SU-DHL-6 (cell line): ENCODE data around the gene HLA-B.

Source experiments
- H2AFZ ChIP-seq: fragments of 200-600 bp; sonication (generic); 2 replicates; pipeline ENCODE4 v1.6.1; 2014; ENCODE audit warnings: low read depth, mild to moderate bottlenecking, moderate library complexity, mixed read lengths, antibody characterized with exemption, low read length; ENCODE audit not compliant: severe bottlenecking
- H3F3A ChIP-seq: fragments of 200-600 bp; shearing (Covaris generic); 2 replicates; pipeline ENCODE4 v1.6.0; 2016; ENCODE audit warnings: antibody characterized with exemption, mild to moderate bottlenecking; ENCODE audit not compliant: insufficient read depth
- H3K27ac ChIP-seq: fragments of 200-600 bp; sonication (generic); 2 replicates; pipeline ENCODE4 v1.5.1; 2016; ENCODE audit warnings: low read depth, mild to moderate bottlenecking, low read length, moderate library complexity, mixed read lengths
- H3K27me3 ChIP-seq: fragments of 200-600 bp; sonication (generic), shearing (Covaris generic); 2 replicates; pipeline ENCODE4 v1.6.0; 2014; ENCODE audit warnings: mild to moderate bottlenecking, low read length
- H3K36me3 ChIP-seq: fragments of 200-600 bp; sonication (generic); 2 replicates; pipeline ENCODE4 v1.6.1; 2014; ENCODE audit warnings: mild to moderate bottlenecking, low read length, mixed read lengths
- H3K4me2 ChIP-seq: fragments of 300-600, 200-600 bp; shearing (Covaris generic), sonication (generic); 2 replicates; pipeline ENCODE4 v1.6.0; 2014; ENCODE audit warnings: low read length, low read depth, mild to moderate bottlenecking; ENCODE audit not compliant: poor library complexity, severe bottlenecking
- H3K4me3 ChIP-seq: fragments of 200-600 bp; sonication (generic); 2 replicates; pipeline ENCODE4 v1.5.1; 2014; ENCODE audit warnings: antibody characterized with exemption, low read length, mild to moderate bottlenecking, mixed read lengths; ENCODE audit not compliant: insufficient read depth, poor library complexity, severe bottlenecking
- H3K79me2 ChIP-seq: fragments of 200-600 bp; sonication (generic); 2 replicates; pipeline ENCODE4 v1.6.1; 2014; ENCODE audit warnings: mild to moderate bottlenecking, low read length, moderate library complexity; ENCODE audit not compliant: insufficient read depth
- H3K9ac ChIP-seq: fragments of 200-600 bp; sonication (generic); 2 replicates; pipeline ENCODE4 v1.7.0; 2014; ENCODE audit warnings: mild to moderate bottlenecking, low read length
- H3K9me2 ChIP-seq: fragments of 200-600 bp; sonication (generic); replicated peaks from 2 replicates; pipeline ENCODE4 v1.6.1; 2014; ENCODE audit warnings: low read length; ENCODE audit not compliant: insufficient read depth
- H3K9me3 ChIP-seq: fragments of 200-600 bp; sonication (generic); 2 replicates; pipeline ENCODE4 v1.6.1; 2014; ENCODE audit warnings: low read length, mixed read lengths; ENCODE audit not compliant: insufficient read depth
- H4K20me1 ChIP-seq: fragments of 200-600 bp; sonication (generic); 2 replicates; pipeline ENCODE4 v1.6.1; 2014; ENCODE audit warnings: low read depth, mild to moderate bottlenecking, antibody characterized with exemption, low read length, moderate library complexity, mixed read lengths
- CTCF ChIP-seq: fragments of 200-600 bp; sonication (generic); IDR thresholded peaks from one replicate; pipeline ENCODE4 v1.5.1; 2017; ENCODE audit warnings: antibody characterized with exemption, mild to moderate bottlenecking, low read length, moderate library complexity; ENCODE audit not compliant: insufficient read depth, poor library complexity, severe bottlenecking
- EZH2phosphoT487 ChIP-seq: fragments of 200-600 bp; sonication (generic), shearing (Covaris generic); conservative IDR thresholded peaks from 2 replicates; pipeline ENCODE4 v1.6.1; 2018; ENCODE audit warnings: mild to moderate bottlenecking, antibody characterized with exemption, low read length, moderate library complexity, mixed read lengths

HLA-B gene

GRCh38 chr6:31352683-31353383, 4.1 kb downstream of the HLA-B start:
- Histone ChIP-seq H3K9ac (no peak overlapping the region), H4K20me1 (no peaks in the 10 kb centered on the region), H3K27me3 (no peaks in the 10 kb centered on the region), H3K79me2 (no peaks in the 10 kb centered on the region), H3K9me3 (no peaks in the 10 kb centered on the region), H3F3A (no peaks in the 10 kb centered on the region), H3K9me2 (no peaks in the 10 kb centered on the region), H3K4me2 (no peak overlapping the region), H3K36me3 (no peaks in the 10 kb centered on the region), H3K27ac (no peak overlapping the region), H2AFZ (no peak overlapping the region), H3K4me3 (no peak overlapping the region)
- TF ChIP-seq EZH2phosphoT487 (no peak), CTCF (no peak)

GRCh38 chr6:31352310-31352682, 4.7 kb downstream of the HLA-B start:
- Histone ChIP-seq H3K9ac (no peak overlapping the region), H3K27me3 (no peaks in the 10 kb centered on the region), H3K9me2 (no peaks in the 10 kb centered on the region), H3K79me2 (no peaks in the 10 kb centered on the region), H2AFZ (no peak overlapping the region), H3F3A (no peaks in the 10 kb centered on the region), H4K20me1 (no peaks in the 10 kb centered on the region), H3K36me3 (no peaks in the 10 kb centered on the region), H3K4me2 (no peak overlapping the region), H3K27ac (no peak overlapping the region), H3K4me3 (no peak overlapping the region), H3K9me3 (no peaks in the 10 kb centered on the region)
- TF ChIP-seq EZH2phosphoT487 = no peak
- TF ChIP-seq CTCF = no peak

- H3K36me3 ChIP-seq = no peaks in the 10 kb centered on the region
- no peaks in the 10 kb centered on the region for H3K79me2 ChIP-seq
- no peak overlapping the region for H3K4me3 ChIP-seq
- H3K9ac ChIP-seq = no peak overlapping the region
- no peak overlapping the region for H2AFZ ChIP-seq
- no peaks in the 10 kb centered on the region for H3K27me3 ChIP-seq
- H3K4me2 ChIP-seq = no peak overlapping the region
- no peaks in the 10 kb centered on the region for H3K9me2 ChIP-seq
- no peaks in the 10 kb centered on the region for H3F3A ChIP-seq
- no peak for TF ChIP-seq EZH2phosphoT487
- TF ChIP-seq CTCF = no peak
- no peaks in the 10 kb centered on the region for H3K9me3 ChIP-seq
- H4K20me1 ChIP-seq = no peaks in the 10 kb centered on the region
- no peak overlapping the region for H3K27ac ChIP-seq
These were observed 5.3 kb downstream of the HLA-B start for GRCh38 chr6:31351401-31352309.
